NCI-H2107 treated with DMSO at 0.1 percent for 48 hours (cell line): ENCODE measurements around the gene TNFRSF13B.
"Not testable (repeated sequence)": the region's sequence is repeated elsewhere in the genome, so short reads cannot be mapped to it uniquely, and the experiment has no call there.

ENCODE experiments used
- DNase-seq: peaks from one replicate; lab custom pipeline; 2025; ENCODE audit not compliant: unreplicated experiment; lab: John Stamatoyannopoulos, UW

The TNFRSF13B gene

DNA sequence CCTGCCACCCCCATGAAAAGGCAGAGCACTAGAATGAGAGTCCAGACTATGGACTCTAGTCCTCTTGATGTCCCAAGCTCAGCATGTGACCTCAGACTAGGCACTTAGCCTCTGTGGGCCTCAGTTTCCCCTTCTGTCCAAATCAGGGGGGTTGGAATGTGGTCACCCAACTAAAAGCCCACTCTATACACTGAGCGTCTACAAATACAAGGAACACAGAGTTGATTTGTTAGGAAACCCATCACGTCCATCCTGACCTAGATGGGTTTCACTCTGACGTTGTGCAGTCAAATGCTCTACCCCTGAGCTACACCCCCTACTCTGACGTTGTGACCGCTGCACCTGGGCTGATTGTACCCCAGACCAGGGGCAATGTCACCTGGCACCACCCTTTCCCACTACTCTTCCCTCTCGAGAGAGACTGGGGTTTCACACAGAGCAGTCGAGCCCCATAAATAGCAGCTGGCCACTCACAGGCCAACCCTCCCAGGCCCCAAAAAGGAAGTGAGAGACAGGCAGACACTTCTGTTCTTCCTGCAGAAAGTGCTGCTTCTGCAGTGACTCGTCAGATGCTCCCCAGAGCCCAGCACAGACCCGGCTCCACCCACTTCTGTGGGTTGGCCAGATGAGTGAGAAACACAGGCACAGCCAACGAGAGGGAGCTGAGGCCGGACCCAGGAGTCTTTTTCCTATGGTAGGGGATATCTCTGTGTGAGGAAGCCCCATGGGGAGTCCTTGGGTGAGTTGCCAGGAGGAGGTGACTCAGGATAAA is 16.1 kb upstream of the TNFRSF13B start:
- DNase-seq = no peak

DNA sequence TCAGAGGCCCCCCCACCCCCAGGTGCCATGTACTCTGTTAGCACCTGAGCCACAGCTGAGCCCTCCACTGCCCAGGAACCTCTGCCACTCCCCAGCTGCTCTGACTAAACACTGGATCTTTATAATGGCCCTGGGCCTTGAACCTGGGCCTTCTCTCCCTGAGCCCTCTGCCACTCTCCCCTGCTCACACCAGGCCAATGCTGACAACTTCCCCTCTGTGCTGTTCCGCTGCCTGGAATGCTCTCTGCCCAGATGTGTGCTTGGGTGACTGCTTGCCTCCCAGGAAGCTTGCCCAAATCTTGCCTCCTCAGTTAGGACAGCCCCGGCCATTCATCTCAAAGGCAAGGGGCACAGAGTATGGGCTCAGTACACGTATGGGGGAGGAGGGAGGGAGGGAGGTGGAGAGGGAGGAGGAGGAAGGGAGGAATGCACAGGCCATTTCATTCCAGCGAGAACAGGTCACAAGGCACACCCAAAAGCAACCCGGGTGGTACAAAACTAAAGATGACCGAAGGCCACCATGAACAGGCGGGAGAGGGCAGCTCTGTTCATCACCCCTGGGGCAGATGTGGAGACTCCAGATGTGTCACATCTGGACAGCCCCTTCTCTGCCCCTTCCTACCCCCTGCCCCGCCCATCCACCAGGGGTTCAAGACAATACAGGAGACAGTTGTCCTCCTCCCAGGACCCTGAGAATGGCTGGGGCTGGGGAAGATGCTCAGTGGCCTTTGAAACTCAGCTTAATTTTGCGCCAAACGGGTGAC is 15.3 kb upstream of the TNFRSF13B start:
- no peak for DNase-seq

DNA sequence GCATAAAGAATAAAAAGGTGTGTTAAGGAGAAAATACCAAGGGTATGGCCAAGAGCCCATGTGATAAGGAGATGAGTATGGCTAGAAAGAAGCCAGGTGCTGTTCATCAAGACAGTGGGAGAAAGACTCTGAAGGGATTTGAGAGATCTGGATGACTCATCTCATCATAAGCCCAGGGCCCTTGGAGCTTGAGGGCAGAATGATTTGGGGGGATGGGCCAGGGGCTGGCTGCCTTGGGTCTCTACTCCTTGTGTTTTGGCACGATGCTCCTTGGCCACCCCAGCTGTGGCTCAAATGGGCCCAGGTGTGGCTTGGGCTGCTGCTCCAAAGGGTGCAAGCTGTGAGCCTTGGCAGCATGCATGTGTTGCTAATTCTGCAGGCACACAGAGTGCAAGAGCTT is 14.5 kb upstream of the TNFRSF13B start:
- no peak for DNase-seq

DNA sequence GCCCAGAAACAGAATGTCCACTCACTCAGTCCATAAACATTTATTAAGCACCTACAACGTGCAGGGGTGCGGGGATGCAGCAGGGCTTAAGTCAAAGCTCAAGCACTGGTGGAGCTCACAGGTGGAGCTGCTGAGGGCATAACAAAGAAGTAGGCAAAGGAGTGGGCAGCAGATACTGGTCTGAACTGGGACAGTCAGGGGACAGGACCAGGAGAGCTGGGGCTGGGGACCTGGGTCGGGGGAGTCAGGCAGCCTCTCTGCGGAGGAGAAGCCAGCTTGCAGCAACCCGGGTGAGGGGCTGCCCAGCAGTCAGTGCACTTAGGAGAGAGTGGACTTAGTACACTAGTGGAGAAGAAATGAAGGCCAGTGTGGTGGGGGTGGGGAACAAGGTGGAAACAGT is 10.0 kb upstream of the TNFRSF13B start:
- DNase-seq = no peak

DNA sequence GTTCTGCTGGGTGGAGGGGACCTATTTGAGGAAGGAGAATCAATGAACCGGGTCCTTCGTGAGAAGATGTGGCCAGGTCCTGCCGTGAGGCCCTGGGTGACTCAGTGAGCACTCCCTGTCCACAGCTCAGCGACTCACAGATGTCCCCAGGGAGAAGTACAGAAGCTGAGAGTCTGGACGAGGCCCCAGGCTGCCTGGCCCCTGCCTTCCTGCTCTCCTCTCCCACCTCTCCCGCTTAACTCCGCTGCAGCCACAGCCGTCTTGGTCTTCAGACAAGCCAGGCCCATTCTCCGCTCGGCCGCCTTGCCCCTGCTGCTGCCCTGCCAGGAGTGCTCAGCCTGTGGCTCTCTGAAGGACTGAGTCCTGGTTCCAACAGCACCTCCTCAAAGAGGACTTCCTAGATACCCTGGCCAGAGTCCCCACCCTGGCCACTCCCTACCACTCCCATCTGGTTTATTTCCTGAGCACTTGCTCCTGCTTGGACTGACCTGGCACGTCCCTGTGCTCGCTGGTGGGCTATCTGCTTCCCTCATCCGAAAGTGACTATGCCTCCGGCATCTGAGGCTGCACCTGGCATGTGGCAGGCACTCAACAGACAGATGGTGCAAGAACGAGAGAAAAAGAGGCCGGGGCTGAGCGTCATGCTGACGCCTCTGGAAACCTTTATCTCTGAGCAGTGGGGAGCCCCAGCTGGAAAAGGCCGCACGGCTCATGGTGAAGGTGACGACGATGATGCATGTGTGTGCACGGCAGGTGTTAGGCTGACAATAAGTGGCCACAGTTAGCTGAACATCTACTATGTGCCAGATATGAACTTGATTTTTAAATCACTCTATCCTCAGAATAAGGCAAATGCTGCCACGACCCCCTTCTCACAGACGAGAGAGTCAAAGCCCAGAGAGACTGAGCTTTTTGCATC is 9.2 kb upstream of the TNFRSF13B start:
- DNase-seq = no peak

DNA sequence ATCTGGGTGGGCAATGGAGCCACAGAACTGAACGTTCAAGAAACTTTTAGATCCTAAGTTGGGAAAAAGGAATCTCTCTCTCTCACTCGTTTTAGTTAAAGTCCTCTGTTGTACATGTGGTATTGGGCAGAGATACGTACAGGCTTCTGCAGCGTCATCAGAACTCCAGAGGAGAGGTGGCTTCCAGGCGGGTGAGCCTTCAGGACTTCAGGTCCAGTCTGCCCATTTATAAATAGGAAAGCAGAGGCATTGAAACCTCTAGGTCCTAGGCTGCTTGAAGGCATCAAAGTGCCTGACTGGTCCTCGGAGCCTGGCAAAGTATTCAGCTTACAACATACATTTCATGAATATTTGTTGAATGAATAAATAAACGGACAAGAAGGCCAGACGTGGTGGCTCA is 8.1 kb upstream of the TNFRSF13B start:
- no peak for DNase-seq

DNA sequence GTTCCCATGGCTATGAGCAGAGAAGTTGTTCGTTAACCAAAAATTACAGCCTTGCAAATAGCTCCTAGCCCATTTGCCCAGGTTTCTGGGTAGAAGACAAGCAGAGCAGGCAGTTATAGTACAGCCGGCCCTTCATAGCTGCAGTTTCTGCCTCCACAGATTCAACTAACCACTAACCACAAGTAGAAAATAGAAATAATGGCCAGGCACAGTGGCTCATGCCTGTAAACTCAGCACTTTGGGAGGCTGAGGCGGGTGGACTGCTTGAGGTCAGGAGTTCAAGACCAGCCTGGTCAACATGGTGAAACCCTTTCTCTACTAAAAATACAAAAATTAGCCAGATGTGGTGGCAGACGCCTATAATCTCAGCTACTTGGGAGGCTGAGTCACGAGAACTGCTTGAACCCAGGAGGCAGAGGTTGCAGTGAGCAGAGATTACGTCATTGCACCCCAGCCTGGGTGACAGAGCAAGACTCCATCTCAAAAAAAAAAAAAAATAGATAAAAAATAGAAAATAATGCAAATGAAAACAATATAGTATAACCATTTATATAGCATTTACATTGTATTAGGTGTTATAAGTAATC is 7.4 kb upstream of the TNFRSF13B start:
- DNase-seq = not testable (repeated sequence)

DNA sequence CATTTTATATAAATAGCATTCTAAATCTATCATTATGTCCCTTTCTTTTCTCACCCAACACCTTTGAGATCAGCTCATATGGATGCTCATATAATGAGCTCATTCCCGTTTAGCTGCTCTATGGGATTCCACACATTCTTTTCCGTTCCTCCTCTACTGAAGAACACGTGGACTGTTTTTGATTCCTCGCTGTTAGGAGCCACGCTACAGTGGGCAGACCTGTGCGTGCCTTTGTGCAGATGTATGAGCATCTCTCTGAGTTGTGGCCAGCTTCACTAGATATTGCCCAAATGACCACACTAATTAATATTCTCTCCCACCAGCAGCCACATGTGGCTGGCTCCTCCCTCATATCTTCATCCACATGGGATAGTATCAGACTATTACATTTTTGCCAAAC is 6.0 kb upstream of the TNFRSF13B start:
- DNase-seq = no peak

DNA sequence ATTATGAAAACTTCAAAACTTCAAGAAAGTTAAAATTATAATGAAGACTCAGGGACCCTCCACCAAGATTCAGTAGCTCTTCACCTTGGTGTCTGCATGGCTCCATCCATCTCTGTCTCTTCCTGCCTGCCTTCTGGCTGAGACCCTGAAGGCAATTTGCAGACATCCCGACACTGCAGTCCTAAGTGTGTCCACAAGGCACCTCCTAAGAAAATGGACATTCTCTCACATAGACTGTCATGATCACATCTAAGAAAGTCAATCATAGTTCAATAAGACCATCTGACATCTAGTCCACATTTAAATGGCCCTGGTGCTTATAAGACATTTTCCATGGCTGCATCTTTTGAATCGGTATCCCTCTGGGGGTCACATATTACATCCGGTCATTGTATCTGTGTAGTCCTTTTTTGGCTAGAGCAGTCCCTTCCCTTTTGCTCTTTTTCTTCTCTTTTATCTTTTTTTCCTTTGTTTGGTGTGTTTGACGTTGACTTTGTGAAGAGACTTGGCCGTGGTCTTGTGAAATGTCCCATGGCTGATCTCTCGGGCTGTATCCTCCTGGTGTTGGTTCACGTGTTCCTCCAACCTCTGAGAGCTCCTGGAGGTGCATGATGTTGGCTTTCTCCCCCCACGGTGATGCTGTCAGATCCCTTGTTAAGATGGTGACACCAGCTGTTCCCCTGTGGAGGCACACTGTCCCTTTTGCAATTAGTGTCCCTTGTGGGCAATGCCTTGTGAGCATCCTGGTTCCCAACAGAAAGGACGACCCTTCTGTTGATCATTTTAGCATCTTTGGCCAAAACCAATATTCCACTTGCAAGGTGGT is 5.0 kb upstream of the TNFRSF13B start:
- DNase-seq = no peak

DNA sequence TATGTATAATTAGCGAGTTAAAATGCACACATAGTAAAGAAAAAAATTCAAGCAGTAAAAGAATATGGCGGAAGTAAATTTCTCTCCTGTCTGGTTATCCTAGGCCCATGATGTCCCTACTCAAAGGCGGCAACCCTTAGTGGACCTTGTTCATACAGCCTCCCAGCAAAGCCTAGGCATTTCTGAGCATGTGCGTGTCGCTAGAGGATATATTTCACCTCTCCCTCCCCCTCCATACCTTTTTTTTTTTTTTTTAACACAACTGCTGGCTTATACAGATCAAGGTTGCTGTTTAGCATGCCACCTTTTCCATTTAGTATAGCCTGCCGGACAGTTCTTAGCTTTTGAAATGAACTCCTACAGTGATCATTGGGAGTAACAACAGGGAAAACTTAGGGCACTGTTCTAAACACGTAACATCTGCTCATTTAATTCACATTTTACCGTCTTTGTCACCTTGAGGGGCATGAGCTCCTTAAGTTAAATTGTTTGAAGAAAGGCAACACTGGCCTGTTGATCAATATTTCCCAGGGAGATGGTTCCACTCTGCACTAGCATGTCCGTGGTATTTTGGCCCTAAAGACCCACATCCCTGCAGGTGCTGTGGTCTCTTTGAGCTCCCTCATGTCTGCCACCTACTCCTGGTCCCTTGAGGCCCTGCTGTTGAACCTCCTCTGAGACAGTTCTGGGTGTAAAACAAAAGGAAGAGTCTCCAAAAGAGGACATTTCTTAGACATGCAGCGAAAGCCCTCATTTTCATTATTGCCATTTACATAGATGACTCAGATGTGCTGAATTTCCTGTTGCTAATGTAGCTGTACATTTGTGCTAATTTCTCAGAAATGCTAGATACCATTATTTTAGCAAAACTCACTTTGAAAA is 4.1 kb upstream of the TNFRSF13B start:
- DNase-seq = no peak

DNA sequence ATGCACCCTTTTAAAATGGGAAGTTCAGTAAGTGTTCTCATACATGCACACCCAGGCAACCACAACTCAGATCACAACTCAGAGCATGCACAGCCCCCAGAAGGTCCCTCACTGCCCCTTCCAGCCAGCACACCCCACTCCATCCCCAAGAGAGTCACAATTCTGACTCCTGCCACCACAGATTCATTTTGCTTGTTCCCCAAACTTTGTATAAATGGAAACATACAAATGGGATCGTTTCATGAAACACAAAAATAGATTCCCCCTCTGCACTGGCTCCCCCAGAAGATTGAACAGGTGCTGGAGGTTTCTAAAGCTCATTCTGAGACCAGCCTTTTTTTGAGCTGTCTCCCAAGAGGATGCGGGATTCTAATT is 3.3 kb upstream of the TNFRSF13B start:
- DNase-seq = no peak

DNA sequence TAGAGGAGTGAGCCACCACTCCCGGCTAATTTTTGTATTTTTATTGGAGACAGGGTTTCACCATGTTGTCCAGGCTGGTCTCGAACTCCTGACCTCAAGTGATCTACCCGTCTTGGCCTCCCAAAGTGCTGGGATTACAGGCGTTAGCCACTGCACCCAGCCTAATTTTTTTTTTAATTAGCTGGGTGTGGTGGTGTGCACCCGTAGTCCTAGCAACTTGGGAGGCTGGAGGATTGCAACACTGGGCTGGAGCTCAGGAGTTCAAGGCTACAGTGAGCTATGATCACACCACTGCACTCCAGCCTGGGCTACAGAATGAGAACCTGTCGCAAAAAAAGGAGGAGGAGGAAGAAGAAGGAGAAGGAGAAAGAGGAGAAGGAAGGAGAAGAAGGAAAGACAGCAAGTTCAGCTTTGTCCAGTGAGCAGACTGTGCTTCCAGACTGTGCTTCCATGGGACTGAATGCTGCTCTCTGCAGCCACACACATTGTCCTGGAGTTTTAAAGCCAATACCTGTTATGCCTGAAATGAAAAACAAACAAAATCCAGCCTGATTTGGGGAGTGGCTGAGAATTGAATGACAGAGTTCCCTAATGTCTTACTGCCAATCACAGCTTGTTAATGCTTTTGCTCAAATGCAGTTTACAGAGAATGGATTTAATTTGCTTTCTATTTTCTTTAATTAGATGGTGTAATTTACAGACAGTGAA is 2.8 kb upstream of the TNFRSF13B start:
- DNase-seq = no peak

DNA sequence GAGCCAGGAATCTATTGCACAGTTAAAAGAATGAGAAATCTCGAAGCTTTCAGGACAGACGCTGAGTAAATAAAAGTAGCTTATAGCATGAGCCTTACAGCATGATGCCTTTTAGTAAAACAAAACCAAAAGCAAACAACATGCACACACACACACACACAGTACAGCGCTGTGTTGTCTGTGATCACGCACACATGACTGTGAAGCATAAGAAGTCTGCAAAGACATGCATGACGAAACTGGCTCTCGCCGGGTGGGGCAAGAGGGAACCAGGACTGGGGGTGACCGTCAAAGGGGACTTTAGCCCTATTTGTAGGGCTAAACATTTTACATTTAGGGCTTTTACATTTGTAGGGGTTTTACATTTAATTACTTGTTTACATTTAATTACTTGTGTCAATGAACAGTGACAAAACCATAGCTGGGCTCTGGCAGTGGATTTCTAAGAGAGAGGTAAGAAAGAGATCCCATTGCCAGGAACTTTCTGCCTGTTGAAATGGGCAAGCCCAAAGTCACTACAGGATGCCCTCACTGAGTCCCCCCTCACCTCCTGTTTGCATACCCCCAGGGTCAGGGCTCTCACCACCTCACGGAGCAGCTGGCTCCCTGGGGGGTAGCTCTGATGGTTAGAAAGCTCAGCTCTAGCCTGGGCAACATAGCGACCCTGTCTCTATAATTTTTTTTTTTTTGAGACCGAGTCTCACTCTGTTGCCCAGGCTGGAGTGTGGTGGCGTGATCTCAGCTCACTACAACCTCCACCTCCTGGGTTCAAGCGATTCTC is 2.0 kb upstream of the TNFRSF13B start:
- no peak for DNase-seq

DNA sequence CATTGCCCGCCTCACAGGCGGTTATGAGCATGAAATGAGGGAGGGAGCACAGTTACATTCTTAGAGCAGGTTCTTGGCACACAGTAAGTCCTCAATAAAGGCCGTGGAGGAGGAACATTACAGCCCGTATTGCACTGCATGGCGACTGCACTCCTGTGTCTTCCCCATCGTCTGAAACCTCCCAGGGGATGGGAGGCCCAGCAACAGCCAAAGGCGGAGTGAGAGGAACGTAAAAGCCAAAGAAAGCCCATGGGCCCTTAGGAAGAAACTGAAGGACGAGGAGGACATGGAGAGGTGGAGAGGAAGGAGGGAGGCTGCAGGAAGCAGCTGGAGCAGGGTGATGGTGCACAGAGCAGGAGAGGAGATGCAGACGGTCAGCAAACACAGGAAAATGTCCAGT is 1.1 kb upstream of the TNFRSF13B start:
- DNase-seq = not testable (repeated sequence)

DNA sequence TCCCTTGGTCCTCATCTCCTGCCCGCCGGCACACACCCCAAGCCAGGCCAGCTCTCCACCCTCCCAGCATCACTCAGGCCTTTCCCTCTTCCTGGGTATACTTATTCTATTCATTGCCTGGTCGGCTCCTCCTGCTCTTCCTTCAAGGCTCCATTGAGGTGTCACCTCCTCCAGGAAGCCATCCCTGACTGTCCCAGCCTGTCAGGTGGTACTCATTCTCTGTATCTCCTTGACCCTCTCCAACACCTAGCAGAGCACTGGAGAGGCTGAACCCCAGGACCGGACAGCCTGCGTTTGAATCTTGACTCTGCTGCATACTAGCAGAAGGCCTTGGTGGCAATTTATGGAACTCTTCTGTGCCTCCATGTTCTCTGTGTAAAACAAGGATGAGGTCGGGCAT is 428 bp upstream of the TNFRSF13B start:
- no peak for DNase-seq

DNA sequence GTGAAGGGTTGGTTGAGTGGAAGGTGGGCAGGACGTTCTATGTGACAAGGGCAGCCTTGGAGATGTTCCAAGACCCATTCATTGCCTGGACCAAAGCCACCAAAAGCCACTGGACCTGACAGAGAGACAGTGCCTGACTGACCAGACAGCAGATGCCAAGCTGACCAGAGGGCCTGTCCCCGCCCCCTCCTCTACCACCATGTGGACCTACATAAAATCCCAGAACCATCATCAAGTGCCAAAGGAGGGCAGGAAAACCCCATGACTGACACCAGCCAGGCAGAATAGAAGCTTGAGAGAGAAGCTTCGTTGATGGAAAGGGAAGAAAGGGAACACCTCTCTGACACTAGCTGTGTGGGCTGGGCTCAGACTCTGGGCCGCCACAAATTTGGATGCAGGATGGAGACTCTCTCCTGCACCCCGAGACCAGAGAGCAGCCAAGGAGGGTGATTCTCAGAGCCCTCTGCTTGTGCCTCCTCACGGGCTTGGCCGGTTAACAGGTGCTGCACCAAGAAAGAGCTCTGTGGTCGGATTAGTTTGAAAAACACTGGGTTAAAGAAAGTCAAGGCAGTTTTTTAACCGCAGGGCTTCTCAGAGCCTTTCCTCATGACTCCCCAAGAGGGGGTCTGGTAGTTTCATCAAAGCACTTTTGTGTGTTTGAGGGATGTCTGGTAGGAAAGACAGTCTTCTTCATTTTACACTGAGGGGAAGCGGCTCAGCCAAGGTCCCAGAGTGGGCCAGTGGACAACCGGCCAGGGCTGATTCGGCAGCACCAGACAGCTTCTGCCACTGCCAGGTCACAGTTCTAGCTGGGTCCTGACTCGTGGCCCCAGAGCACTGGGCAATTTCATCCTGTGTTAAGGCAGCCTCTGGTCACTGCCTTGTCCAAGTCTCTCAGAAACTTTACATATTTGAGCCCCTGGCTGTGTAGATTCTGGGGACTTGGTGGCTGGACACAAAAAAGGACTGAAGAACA is 1.7 kb downstream of the TNFRSF13B start:
- no peak for DNase-seq

DNA sequence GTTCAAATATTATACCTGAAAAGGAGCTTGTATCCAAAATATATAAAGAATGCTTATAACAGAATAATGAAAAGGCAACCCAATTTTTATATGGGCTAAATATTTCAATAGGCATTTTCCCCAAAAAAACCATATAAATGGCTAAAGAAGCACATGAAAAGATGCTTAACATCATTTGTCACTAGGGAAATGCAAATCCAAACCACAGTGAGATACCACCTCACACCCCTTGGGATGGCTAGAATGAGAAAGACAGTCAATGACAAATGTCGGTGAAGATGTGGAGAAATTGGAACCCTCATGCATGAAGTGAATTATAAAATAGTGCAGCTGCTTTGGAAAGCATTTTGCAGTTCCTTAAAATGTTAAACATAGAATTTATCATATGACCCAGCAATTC is 3.1 kb downstream of the TNFRSF13B start:
- no peak for DNase-seq
